ENCODE measurements around the gene ADAM8.
"Not testable (repeated sequence)": the region's sequence is repeated elsewhere in the genome, so short reads cannot be mapped to it uniquely, and the experiment has no call there.

Gene ADAM8

GRCh38 chr10:133267293-133267692, 9.4 kb downstream of the ADAM8 start:
- H3K27ac ChIP-seq (ENCODE audit: low read depth, low read length) = no peak overlapping the region
- no peak overlapping the region for H3K4me3 ChIP-seq (ENCODE audit: low read length)
- H3K36me3 ChIP-seq (ENCODE audit: control insufficient read depth, insufficient read depth, low read length) = no peaks in the 10 kb centered on the region
- H3K4me1 ChIP-seq (ENCODE audit: control insufficient read depth, insufficient read depth, low read length) = peaks cover 2% of the 10 kb centered on the region
- H3K9ac ChIP-seq (ENCODE audit: low read length) = no peak overlapping the region
- no peaks in the 10 kb centered on the region for H3K27me3 ChIP-seq (ENCODE audit: control insufficient read depth, insufficient read depth, low read length)

DNA sequence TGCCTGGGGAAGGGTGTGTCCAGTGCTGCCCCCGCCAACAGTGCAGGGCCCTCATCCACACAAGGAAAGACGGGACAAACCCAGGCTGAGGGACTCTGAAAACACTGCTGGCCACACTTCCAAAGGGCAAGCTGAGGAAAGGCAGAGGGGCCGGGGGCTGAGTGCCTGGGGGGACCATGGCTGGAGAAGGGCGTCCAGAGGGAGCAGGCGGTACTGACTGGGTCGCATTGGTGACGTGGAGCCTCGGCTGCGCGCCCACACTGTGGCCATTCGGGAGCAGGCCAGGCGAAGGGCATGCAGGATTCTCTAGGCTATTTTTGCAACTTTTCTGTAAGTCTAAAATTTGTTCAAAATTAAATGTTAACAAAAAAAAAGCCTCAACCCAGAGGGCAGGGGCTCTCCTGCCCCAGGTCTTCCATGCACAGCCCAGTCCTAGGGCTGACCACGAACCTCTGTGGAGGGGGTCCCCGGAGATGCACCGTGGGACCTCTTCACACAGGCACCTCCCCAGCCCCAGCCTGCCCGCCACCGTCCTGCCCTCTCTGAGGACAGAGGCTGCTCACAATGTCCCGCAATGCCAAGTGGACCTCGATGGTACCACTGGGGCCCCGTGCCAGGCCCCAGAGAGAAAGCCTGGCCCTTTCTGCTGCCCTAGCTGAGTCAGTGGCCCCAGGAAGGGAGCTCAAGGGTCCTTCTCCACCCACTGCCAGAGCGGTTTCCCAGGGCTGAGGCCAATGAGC, 10.4 kb downstream of the ADAM8 start:
- H3K36me3 ChIP-seq (ENCODE audit: control insufficient read depth, insufficient read depth, low read length) = no peaks in the 10 kb centered on the region
- H3K9ac ChIP-seq (ENCODE audit: low read length) = no peak overlapping the region
- no peaks in the 10 kb centered on the region for H3K27me3 ChIP-seq (ENCODE audit: control insufficient read depth, insufficient read depth, low read length)
- H3K27ac ChIP-seq (ENCODE audit: low read depth, low read length) = no peak overlapping the region
- H3K4me3 ChIP-seq (ENCODE audit: low read length) = no peak overlapping the region
- H3K4me1 ChIP-seq (ENCODE audit: control insufficient read depth, insufficient read depth, low read length) = peaks cover 3% of the 10 kb centered on the region

- not testable (repeated sequence) for H3K9ac ChIP-seq (ENCODE audit: low read length); H3K4me1 ChIP-seq (ENCODE audit: control insufficient read depth, insufficient read depth, low read length); H3K4me3 ChIP-seq (ENCODE audit: low read length); H3K27ac ChIP-seq (ENCODE audit: low read depth, low read length); H3K36me3 ChIP-seq (ENCODE audit: control insufficient read depth, insufficient read depth, low read length); H3K27me3 ChIP-seq (ENCODE audit: control insufficient read depth, insufficient read depth, low read length)
These were observed 11.6 kb downstream of the ADAM8 start for GRCh38 chr10:133265052-133265451.

- Histone ChIP-seq H3K4me3 (ENCODE audit: low read length) (no peak overlapping the region), H3K9ac (ENCODE audit: low read length) (no peak overlapping the region), H3K27me3 (ENCODE audit: control insufficient read depth, insufficient read depth, low read length) (no peaks in the 10 kb centered on the region), H3K27ac (ENCODE audit: low read depth, low read length) (no peak overlapping the region), H3K36me3 (ENCODE audit: control insufficient read depth, insufficient read depth, low read length) (no peaks in the 10 kb centered on the region), H3K4me1 (ENCODE audit: control insufficient read depth, insufficient read depth, low read length) (peaks cover 6% of the 10 kb centered on the region)
These were observed 12.2 kb downstream of the ADAM8 start for GRCh38 chr10:133264461-133264860.

DNA sequence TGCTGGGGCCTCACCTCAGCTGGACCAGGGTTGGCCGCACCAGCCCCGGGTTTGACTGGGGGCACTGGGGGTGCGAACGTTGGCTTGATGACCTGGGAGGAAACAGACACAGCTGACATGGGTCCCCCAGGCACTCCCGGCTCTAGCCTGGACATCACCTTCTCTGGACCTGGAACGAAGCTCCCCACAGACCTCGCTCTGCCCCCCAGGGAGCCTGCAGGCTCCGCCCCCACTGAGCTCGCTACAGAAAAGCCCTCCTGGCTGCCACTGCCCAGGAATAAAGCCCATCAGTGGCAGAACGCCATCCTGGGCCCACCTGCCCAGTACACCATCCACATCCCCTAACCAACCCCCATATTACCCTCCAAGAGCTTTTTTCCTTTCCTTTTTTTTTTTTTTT, 13.0 kb downstream of the ADAM8 start:
- H3K27ac ChIP-seq (ENCODE audit: low read depth, low read length) = no peak overlapping the region
- H3K4me3 ChIP-seq (ENCODE audit: low read length) = no peak overlapping the region
- no peak overlapping the region for H3K9ac ChIP-seq (ENCODE audit: low read length)
- no peaks in the 10 kb centered on the region for H3K36me3 ChIP-seq (ENCODE audit: control insufficient read depth, insufficient read depth, low read length)
- H3K27me3 ChIP-seq (ENCODE audit: control insufficient read depth, insufficient read depth, low read length) = no peaks in the 10 kb centered on the region
- H3K4me1 ChIP-seq (ENCODE audit: control insufficient read depth, insufficient read depth, low read length) = peaks cover 6% of the 10 kb centered on the region

DNA sequence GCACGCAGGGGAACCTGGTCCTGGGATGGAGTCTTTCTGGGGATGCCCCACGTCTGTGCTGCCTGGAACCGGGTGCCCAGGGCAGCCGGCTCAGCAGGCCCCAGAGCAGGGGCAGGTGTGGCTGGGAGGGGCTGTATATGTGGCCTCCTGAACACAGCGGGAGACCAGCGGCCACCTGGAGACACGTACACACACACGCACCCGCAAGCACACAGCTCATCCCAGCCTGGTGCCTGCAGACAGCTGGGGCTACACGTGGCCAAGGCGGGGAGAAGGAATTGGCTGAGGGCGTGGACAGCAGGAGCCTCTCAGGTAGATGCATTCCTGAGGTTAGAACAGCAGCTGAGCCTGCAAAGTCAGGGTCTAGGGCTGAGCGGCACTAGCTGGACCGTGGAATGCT, 14.0 kb downstream of the ADAM8 start:
- Histone ChIP-seq H3K9ac (ENCODE audit: low read length) (no peak overlapping the region), H3K27me3 (ENCODE audit: control insufficient read depth, insufficient read depth, low read length) (no peaks in the 10 kb centered on the region), H3K4me3 (ENCODE audit: low read length) (peak overlapping the region; percentile 22), H3K4me1 (ENCODE audit: control insufficient read depth, insufficient read depth, low read length) (peaks cover 6% of the 10 kb centered on the region), H3K27ac (ENCODE audit: low read depth, low read length) (no peak overlapping the region), H3K36me3 (ENCODE audit: control insufficient read depth, insufficient read depth, low read length) (no peaks in the 10 kb centered on the region)

DNA sequence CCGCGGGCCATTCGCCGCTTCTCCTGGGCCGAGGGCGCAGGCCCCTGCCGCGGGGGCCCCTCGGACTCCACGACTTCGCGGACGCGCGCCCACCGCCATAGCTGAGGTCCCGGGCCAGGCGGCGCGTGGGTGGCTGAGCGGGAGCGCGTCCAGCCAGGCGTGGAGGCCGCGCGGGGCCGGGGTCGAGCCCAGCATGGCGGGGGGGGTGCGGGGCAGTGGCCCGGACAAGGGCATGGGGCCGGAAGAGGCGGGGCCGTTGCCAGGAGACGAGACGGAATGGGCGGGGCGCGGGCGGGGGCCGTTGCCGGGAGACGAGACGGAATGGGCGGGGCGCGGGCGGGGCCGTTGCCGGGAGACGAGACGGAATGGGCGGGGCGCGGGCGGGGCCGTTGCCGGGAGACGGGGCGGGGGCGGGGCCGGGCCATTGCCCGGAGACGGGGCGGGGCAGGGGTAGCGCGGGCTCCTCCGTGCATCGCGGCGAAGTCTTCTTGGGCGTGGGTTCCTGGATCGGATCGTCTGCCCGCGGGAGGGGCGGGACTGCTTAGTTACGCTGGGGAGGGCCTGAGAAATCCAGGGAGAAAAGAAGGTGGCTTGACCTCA, 14.8 kb downstream of the ADAM8 start:
- Histone ChIP-seq H3K9ac (ENCODE audit: low read length) (no peak overlapping the region), H3K27ac (ENCODE audit: low read depth, low read length) (peak overlapping the region; percentile 83), H3K4me3 (ENCODE audit: low read length) (peak overlapping the region; percentile 77), H3K4me1 (ENCODE audit: control insufficient read depth, insufficient read depth, low read length) (peaks cover 6% of the 10 kb centered on the region), H3K27me3 (ENCODE audit: control insufficient read depth, insufficient read depth, low read length) (no peaks in the 10 kb centered on the region), H3K36me3 (ENCODE audit: control insufficient read depth, insufficient read depth, low read length) (no peaks in the 10 kb centered on the region)

DNA sequence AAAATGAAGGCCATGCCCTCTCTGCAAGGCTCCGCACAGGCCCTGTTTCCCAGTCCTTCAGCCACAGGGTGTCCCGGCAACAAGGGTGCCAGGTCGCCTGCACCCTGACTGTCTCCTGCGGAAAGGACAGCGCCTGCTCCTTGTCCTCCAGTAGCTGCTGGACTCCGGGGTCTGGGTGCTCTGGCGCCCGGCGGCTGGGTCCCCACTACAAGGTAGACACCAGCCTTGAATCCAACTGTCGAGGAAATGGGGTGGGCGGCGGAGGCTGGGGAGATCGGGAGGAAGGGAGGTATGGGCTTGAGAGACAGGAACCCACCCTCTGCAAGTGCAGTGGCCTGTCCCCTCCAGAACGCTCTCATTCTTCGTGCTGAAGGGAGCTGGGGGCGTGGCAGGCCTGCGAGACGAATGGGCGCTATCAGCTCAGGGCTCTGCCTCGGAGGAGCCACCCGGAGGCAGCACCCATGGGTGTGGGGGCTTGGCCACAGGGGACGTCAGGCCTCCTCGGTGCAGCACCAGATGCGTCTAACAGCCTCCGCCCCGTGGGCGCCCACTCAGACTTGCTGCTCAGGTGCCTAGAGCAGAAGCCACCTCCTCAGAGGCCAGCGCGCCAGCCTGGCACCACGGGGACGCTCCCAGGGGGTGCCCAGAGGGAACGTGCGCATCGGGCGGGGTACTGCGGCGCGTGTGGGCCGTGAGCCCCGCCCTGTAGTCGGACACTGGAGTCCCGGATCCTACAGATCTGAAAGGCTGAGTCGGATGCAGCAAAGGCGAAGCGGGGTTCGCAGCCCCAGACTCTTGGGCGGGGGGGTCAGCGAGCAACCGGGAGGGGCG, 15.6 kb downstream of the ADAM8 start:
- H3K4me1 ChIP-seq (ENCODE audit: control insufficient read depth, insufficient read depth, low read length) = peaks cover 6% of the 10 kb centered on the region
- no peak overlapping the region for H3K9ac ChIP-seq (ENCODE audit: low read length)
- H3K27ac ChIP-seq (ENCODE audit: low read depth, low read length) = peak overlapping the region; percentile 83
- no peaks in the 10 kb centered on the region for H3K27me3 ChIP-seq (ENCODE audit: control insufficient read depth, insufficient read depth, low read length)
- peak overlapping the region; percentile 77 for H3K4me3 ChIP-seq (ENCODE audit: low read length)
- H3K36me3 ChIP-seq (ENCODE audit: control insufficient read depth, insufficient read depth, low read length) = no peaks in the 10 kb centered on the region

- Histone ChIP-seq H3K27me3 (ENCODE audit: control insufficient read depth, insufficient read depth, low read length) (no peaks in the 10 kb centered on the region), H3K27ac (ENCODE audit: low read depth, low read length) (no peak overlapping the region), H3K36me3 (ENCODE audit: control insufficient read depth, insufficient read depth, low read length) (no peaks in the 10 kb centered on the region), H3K9ac (ENCODE audit: low read length) (no peak overlapping the region), H3K4me3 (ENCODE audit: low read length) (no peak overlapping the region), H3K4me1 (ENCODE audit: control insufficient read depth, insufficient read depth, low read length) (peaks cover 6% of the 10 kb centered on the region)
These were observed 17.1 kb downstream of the ADAM8 start for GRCh38 chr10:133259602-133259989.

DNA sequence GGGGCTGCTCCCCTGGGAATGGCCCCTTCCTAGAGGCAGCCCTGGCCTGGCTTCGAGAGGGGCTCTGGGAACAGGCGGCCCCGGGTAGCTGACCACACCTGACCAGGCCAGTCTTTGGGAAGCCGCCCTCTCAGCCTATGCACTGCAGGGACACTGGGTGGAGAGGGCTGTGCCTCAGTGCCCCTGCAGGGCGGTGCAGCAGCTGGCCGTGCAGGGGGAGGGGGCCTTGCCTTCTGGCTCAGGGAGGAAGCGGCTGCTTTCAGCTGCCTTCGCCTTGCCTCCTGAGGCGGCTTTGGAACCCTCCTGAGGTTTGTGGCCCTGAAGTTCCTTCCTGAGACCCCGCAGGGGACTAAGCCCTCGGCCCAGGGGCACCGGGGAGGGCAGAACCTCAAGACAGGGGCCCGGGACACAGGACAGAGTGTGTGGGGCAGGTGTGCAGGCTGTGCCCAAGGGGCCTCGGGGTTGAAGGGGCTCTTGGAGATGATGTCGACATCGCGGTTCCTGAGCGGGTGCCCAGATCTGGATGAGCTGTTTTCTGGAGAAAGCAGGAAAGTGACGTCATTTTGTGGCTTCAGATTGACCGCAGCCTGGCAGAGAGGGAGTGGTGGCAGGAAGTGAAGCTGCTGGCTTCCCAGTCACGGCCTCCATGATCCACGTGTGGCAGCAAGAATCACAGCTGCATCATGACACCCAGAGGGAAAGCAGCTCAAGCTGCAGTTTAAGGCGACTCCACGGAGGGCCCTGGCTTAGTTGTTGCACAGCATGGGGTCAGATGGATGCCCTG, 17.7 kb downstream of the ADAM8 start:
- no peak overlapping the region for H3K27ac ChIP-seq (ENCODE audit: low read depth, low read length)
- H3K36me3 ChIP-seq (ENCODE audit: control insufficient read depth, insufficient read depth, low read length) = no peaks in the 10 kb centered on the region
- H3K4me1 ChIP-seq (ENCODE audit: control insufficient read depth, insufficient read depth, low read length) = peaks cover 6% of the 10 kb centered on the region

GRCh38 chr10:133258066-133258817, 18.4 kb downstream of the ADAM8 start:
- H3K27ac ChIP-seq (ENCODE audit: low read depth, low read length) = no peak overlapping the region
- H3K27me3 ChIP-seq (ENCODE audit: control insufficient read depth, insufficient read depth, low read length) = no peaks in the 10 kb centered on the region
- no peak overlapping the region for H3K9ac ChIP-seq (ENCODE audit: low read length)
- no peak overlapping the region for H3K4me3 ChIP-seq (ENCODE audit: low read length)
- peaks cover 6% of the 10 kb centered on the region for H3K4me1 ChIP-seq (ENCODE audit: control insufficient read depth, insufficient read depth, low read length)
- no peaks in the 10 kb centered on the region for H3K36me3 ChIP-seq (ENCODE audit: control insufficient read depth, insufficient read depth, low read length)

More for the DNA sequence above, 17.7 kb downstream of the ADAM8 start:
- Histone ChIP-seq H3K9ac (ENCODE audit: low read length) (no peak overlapping the region), H3K27me3 (ENCODE audit: control insufficient read depth, insufficient read depth, low read length) (no peaks in the 10 kb centered on the region), H3K4me3 (ENCODE audit: low read length) (no peak overlapping the region)
